Skin epidermis (tissue), 12 donors: ENCODE data around the gene SCAPER.
"Not testable (repeated sequence)": the region's sequence is repeated elsewhere in the genome, so short reads cannot be mapped to it uniquely, and the experiment has no call there.

Source experiments
- H3K27ac ChIP-seq, 21 experiments: fragments of 200-600 bp; sonication (generic) in 11 of 21; one replicate each; pipeline ENCODE4 v1.5.0; 2020; ENCODE audit warnings: mild to moderate bottlenecking in 3 of 21, inconsistent platforms in 2 of 21, moderate library complexity in 2 of 21
- H3K4me3 ChIP-seq, 7 experiments: fragments of 200-600 bp; sonication (generic) in 2 of 7; one replicate each; pipeline ENCODE4 v1.5.0; 2020; ENCODE audit warnings: inconsistent platforms in 2 of 7, mild to moderate bottlenecking in 2 of 7, moderate library complexity in 1 of 7

Gene SCAPER

DNA sequence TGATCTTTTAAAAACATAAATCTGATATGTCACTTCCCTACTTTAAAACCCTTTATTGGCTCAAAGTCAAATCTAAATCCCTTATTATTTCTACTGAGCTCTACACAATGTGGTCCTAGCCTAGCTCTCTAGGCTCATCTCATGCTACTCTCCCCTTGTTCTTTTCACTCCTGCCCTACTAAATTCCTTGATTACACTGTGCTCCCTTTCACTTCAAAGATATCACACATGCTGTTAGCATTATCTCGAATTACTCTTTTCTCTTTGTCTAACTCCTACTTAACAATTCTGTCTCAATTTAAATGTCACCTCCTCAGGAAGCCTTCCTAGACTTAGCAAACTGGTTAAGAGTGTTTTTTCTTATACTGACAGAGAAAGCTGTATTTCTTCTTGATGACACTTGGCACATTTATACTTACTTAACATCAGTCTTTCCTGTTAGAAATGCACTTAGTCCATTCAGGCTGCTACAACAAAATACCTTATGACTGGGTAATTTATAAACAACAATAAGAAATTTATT is 102.0 kb downstream of the SCAPER start:
- no peak overlapping the region for H3K27ac ChIP-seq
- H3K4me3 ChIP-seq: no peak overlapping the region

DNA sequence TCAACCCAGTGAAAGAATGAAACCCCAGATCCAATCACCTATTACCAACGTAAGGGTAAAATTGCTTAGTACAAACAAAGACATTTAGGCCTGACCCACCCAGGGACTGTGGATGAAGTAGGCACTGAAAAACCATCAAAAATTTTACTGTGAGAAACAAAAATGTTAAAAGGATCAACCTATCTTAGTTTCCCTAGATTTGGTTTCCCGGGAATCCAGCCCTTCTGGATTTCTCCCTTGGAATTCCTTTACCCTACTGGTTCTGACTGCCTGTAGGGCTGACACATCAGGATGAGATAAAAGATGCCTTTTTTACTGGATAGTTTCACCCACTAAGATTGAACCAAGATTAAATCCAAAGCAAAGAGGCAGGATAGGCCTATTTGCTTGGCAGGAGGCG is 102.7 kb downstream of the SCAPER start:
- Histone ChIP-seq H3K27ac (no peak overlapping the region), H3K4me3 (no peak overlapping the region)

- no peak overlapping the region for H3K4me3 ChIP-seq
Measured at GRCh38 chr15:76799760-76800159, 105.4 kb downstream of the SCAPER start.

GRCh38 chr15:76795217-76795616 is 109.9 kb downstream of the SCAPER start:
- H3K27ac ChIP-seq: no peak overlapping the region

More at GRCh38 chr15:76799760-76800159, 105.4 kb downstream of the SCAPER start:
- no peak overlapping the region for H3K27ac ChIP-seq

GRCh38 chr15:76793162-76793561 is 112.0 kb downstream of the SCAPER start:
- H3K4me3 ChIP-seq: no peak overlapping the region
- no peak overlapping the region for H3K27ac ChIP-seq

More at GRCh38 chr15:76795217-76795616, 109.9 kb downstream of the SCAPER start:
- H3K4me3 ChIP-seq: no peak overlapping the region

DNA sequence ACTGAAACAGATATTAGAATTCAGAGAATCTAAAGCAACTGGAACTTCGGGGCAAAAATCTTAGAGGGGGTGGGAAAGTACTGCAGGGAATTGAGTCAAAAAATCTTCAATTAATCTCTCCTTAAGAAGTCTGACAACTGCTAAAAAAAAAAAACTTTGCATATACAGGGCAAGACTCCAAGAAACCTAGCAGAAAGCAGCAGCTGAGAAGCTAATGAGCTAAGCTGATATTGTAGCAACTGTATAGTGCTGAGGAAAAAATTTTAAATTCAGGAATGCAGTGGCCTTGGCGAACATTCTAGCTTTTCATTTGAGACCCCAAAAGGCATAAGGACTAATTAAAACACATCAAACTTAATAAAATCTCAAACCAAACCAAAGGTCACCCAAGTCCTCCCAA is 113.6 kb downstream of the SCAPER start:
- Histone ChIP-seq H3K4me3 (no peak overlapping the region), H3K27ac (no peak overlapping the region)

DNA sequence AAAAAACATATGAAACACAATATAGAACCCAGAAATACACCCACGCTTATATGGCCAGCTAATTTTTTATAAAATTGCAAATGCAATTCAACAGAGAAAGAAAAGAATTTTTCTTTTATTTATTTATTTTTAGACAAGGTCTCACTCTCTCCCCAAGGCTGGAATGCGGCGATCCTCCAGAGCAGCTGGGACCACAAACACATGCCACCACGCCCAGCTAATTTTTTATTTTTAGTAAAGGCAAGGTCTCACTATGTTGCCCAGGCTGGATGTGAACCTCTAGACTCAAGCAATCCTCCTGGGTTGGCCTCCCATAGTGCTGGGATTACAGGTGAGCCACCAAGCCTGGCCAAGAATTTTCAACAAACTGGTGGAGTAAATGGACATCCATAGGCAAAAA is 117.9 kb downstream of the SCAPER start:
- no peak overlapping the region for H3K27ac ChIP-seq
- H3K4me3 ChIP-seq: no peak overlapping the region

- Histone ChIP-seq H3K4me3 (no peak overlapping the region), H3K27ac (no peak overlapping the region)
Measured at GRCh38 chr15:76776969-76777368, 128.2 kb downstream of the SCAPER start.

- Histone ChIP-seq H3K4me3 (no peak overlapping the region), H3K27ac (peak overlapping the region in 1 of 21 experiments; percentile 6)
Measured at GRCh38 chr15:76776480-76776879, 128.7 kb downstream of the SCAPER start.

DNA sequence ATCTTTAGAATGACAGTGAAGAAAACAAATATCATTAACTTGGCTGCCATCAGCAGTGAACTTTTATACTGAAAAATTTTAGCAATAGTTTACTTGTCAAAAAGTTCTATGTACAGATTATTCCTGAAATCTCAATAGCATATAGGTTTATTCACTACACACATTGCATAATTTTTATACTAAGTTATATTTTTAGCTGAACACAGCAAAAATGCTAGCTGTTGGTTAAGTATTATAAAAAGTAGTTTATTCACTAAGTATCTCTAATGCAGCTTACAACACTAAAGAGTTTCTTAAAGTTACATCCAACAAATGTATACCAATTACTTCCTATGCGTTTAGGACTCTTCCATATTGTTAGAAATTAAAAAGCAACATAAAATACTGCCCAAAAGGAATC is 131.9 kb downstream of the SCAPER start:
- Histone ChIP-seq H3K27ac (no peak overlapping the region), H3K4me3 (no peak overlapping the region)

DNA sequence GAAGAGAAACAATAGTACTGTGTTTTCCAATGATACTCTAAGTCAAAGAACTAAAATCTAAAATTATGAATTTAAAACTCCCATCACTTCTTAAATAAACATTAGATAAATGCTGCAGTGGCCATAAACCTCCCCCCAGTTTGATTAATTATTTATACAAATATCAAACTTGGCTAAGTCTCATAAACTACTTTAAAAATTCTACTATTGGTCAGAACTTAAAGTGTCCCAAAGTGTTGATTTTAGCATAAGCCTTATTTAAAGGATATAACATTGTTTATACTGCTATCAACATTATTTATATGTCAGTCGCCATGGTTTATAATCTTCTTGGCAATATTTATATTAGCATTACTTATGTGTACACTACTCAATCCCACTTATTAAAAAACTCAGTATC is 132.4 kb downstream of the SCAPER start:
- Histone ChIP-seq H3K27ac (no peak overlapping the region), H3K4me3 (no peak overlapping the region)

DNA sequence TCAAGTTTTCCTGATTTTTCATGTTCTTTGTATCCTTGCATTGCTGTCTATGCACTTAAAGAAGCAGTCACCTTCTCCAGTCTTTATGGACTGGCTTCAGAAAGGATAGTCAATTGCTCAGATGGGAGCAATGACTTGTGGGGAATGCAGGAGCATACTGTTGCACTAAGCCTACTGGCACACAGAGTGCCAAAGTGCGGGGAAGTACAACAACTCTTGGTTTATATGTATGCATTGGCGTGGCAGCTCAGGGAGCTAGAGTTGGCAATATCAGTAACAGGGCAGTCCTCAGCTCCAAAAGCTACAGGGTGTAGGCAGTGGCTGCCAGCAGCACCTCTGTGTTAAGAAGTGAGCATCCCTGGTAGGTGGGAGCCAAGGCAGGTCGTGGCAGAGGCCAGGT is 141.1 kb downstream of the SCAPER start:
- no peak overlapping the region for H3K4me3 ChIP-seq
- no peak overlapping the region for H3K27ac ChIP-seq

- Histone ChIP-seq H3K4me3 (no peak overlapping the region), H3K27ac (no peak overlapping the region)
Measured at GRCh38 chr15:76763554-76763953, 141.6 kb downstream of the SCAPER start.

- no peak overlapping the region for H3K27ac ChIP-seq
- H3K4me3 ChIP-seq: no peak overlapping the region
Measured at GRCh38 chr15:76756381-76756780, 148.8 kb downstream of the SCAPER start.

DNA sequence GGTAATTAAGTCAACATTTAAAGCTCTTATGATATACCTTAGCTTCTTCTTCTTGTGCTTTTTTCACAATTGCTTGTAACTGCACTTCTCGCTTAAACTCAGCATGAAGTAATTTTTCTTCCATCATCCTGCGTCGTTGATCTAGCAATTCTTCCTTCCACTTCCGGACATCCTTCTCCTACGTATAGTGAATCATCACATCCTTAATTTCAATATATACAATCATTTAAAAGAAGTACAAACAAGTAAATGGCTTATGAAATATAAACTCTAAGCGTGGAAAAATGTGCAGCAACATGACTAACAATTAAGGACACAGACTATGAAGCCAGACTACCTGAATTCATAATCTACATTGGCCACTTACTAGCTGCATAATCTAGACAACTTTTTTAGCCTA is 151.4 kb downstream of the SCAPER start:
- no peak overlapping the region for H3K4me3 ChIP-seq
- no peak overlapping the region for H3K27ac ChIP-seq

DNA sequence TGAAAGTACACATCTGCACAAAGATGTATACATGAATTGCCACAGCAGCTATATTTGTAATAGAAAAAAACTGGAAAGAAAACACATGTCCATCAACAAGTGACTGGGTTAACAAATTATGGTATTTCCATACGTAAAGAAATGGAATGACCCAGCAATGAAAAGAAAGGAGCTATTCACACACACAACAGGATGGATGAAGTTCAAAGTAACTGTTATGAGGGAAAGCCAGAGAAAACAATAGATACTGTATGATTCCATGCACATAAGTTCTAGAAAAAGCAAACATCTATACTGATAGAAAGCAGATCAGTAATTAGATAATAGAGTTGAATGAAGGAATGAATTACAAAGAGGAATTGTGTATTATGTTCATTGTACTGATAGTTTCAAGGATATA is 152.0 kb downstream of the SCAPER start:
- H3K27ac ChIP-seq: no peak overlapping the region
- H3K4me3 ChIP-seq: no peak overlapping the region

- Histone ChIP-seq H3K27ac (no peak overlapping the region), H3K4me3 (no peak overlapping the region)
Measured at GRCh38 chr15:76752549-76752948, 152.6 kb downstream of the SCAPER start.

DNA sequence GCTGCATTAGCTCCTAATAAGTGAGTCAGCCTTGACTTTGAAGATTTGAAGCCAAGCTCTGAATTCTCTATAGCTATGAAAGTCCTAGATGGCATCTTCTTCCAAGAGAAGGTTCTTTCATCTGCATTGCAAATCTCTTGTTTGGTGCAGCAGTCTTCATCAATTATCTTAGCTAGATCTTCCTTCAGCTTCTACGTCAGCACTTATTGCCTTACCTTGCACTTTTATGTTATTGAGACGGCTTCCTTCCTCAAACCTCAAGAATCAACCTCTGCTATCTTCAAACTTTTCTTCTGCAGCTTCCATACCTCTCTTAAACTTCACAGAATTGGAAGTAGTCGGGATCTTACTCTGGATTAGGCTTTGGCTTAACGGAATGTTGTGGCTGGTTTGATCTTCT is 167.6 kb downstream of the SCAPER start:
- no peak overlapping the region for H3K27ac ChIP-seq
- no peak overlapping the region for H3K4me3 ChIP-seq

- H3K4me3 ChIP-seq, H3K27ac ChIP-seq: not testable (repeated sequence)
Measured at GRCh38 chr15:76732321-76732720, 172.8 kb downstream of the SCAPER start.

- Histone ChIP-seq H3K27ac (no peak overlapping the region), H3K4me3 (no peak overlapping the region)
Measured at GRCh38 chr15:76730262-76730661, 174.9 kb downstream of the SCAPER start.

- Histone ChIP-seq H3K4me3 (no peak overlapping the region), H3K27ac (no peak overlapping the region)
Measured at GRCh38 chr15:76718863-76719262, 186.3 kb downstream of the SCAPER start.

DNA sequence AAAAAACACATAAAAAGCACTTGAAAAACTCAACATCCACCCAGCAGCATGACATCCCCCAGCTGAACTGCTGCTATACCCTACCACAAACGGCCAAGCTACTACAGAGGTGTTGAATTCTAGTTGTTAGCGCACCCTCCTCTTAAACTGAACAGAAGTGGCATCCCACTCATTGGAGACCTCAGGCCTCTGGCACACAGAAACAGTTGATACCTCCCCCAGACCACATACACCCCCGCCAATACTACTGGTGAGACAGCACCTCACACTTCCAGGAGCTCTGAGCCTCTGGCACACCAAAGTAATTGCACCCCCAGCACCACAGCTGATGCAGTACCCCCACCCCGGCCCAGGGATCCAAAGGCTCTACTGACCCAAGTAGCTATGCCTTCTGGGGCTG is 190.2 kb downstream of the SCAPER start:
- H3K27ac ChIP-seq: no peak overlapping the region
- H3K4me3 ChIP-seq: no peak overlapping the region
